Sigmoid colon (tissue), 4 donors: ENCODE results near the gene FBXL13.
"Not testable (repeated sequence)": the region's sequence is repeated elsewhere in the genome, so short reads cannot be mapped to it uniquely, and the experiment has no call there.

Experiments
- CTCF ChIP-seq, 4 experiments: fragments of 450-650 bp in 3 of 4; fragments of 200-600 bp in 1 of 4; IDR thresholded peaks; one replicate each; pipeline ENCODE4 v1.5.1; 2016 to 2019; ENCODE audit warnings: antibody characterized with exemption in 4 of 4, mild to moderate bottlenecking in 3 of 4, moderate library complexity in 2 of 4
- EP300 ChIP-seq, 4 donors: sonication (generic); formaldehyde crosslinking; IDR thresholded peaks; one replicate each; pipeline ENCODE4 v1.6.1; 2017; ENCODE audit warnings: antibody characterized with exemption in 4 of 4
- POLR2A ChIP-seq, 2 donors: fragments of 450-650 bp; IDR thresholded peaks; one replicate each; pipeline ENCODE4 v1.6.1; 2016; ENCODE audit warnings: antibody characterized with exemption in 2 of 2, mild to moderate bottlenecking in 2 of 2, moderate library complexity in 2 of 2
- POLR2AphosphoS5 ChIP-seq, 4 donors: sonication (generic); formaldehyde crosslinking; IDR thresholded peaks; one replicate each; pipeline ENCODE4 v1.6.1; 2017; ENCODE audit warnings: antibody characterized with exemption in 4 of 4

GRCh38 chr7:102780926-102781325 is 293.7 kb downstream of the FBXL13 start:
- TF ChIP-seq CTCF, EP300, POLR2A, POLR2AphosphoS5 (IDR thresholded peaks at IDR 0.05): not testable (repeated sequence)
